HG03558 (cell line): Measurements from ENCODE around the gene SLC8A2.

Experiments
- ATAC-seq: cut with Tn5 transposase; IDR thresholded peaks from one replicate; pipeline ENCODE4 v1.9.1; 2021; ENCODE audit warnings: moderate number of reproducible peaks; ENCODE audit not compliant: unreplicated experiment; ENCODE audit errors: extremely low read depth

SLC8A2 gene

GRCh38 chr19:47465957-47466356, 5.7 kb downstream of the SLC8A2 start:
- no peak for ATAC-seq

DNA sequence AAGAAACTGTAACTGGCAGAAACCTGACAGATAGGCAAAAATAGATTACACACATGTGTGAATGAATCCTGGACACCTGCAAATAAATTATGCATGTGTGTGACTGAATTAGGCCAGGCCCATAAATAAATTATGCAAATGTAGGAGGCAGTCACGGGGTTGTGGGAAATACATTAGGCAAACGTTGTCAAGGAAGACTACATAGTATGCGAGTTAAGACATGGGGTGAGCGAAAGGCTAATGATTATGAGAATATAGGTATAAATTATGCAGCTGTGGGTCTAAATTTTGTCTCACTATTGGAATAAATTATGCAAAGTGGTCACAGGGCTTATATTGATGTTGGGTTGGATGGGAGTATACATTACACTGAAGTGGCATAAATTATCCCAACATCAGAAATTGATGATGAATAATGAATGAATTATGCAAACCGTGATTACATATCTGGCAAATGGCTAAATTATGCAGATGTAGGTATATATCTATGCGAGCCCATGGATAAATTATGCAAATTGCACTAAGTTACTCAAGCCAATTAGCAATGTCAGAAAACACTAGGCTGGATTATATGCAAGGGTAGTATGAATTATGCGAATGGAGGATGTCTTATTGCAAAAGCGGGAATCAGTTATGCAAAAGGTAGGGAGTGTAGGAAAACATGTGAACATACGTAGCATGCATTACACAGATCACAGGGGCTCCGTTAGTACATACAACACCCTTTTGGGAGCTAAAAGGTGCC, 6.8 kb downstream of the SLC8A2 start:
- no peak for ATAC-seq

GRCh38 chr19:47461876-47462275, 9.8 kb downstream of the SLC8A2 start:
- no peak for ATAC-seq

- ATAC-seq, result no peak
Measured at GRCh38 chr19:47459477-47459876, 12.2 kb downstream of the SLC8A2 start.

DNA sequence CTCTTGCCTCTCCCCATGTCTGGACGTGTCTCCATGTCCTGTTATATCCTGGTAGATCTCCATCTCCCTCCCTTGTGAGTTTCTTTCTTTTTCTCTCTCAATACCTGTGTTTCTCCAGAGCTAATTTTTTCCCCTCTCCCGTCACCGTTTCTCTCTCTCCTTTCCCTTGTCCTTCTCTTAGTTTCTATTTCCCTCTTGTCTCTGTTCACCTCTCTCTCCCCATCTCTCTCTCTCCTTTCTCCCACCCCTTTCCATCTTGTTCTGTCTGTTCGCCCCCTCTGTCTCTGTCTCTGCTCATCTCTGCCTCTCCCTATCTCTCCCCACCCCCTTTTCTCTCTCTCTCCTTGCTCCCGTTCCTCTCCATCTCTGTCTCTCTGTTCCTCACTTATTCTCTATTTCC, 13.0 kb downstream of the SLC8A2 start:
- no peak for ATAC-seq

DNA sequence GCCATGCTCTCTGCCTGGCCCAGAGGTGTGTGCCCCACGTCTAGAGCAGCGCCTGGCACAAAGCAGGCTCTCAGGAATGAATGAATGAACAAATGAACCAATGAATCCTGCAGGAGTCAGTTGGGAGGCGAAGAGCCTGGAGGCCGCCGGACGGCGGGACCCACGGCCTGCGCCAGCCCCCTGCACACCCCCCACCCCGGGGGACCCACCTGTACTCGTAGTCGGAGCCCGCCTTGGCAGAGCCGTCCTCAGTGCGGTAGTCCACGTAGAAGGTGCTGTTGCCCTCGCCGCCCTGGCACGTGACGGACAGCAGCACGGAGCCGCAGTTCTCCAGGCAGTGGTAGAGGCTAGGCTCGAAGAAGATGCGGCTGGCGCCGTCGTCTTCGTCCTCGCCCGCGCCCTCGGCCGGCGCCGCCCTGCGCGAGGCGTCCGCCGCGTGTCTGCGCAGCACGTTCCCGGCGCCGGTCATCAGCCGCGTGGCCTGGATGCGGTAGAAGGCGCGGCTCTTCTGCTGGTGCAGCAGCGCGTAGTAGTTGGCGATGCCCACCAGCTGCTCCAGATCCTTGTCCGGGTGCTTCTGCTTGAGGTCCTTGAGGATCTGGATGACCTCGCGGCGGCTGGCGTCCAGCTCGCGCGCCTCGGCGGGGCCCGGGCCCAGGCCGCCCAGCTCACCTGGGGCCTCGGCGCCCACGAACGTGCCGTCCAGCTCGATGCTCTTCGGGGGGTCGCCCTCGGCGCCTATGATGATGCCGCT, 14.8 kb downstream of the SLC8A2 start:
- no peak for ATAC-seq

GRCh38 chr19:47450478-47450877, 21.2 kb downstream of the SLC8A2 start:
- ATAC-seq, result no peak

- no peak for ATAC-seq
Measured at GRCh38 chr19:47448360-47448727, 23.3 kb downstream of the SLC8A2 start.

DNA sequence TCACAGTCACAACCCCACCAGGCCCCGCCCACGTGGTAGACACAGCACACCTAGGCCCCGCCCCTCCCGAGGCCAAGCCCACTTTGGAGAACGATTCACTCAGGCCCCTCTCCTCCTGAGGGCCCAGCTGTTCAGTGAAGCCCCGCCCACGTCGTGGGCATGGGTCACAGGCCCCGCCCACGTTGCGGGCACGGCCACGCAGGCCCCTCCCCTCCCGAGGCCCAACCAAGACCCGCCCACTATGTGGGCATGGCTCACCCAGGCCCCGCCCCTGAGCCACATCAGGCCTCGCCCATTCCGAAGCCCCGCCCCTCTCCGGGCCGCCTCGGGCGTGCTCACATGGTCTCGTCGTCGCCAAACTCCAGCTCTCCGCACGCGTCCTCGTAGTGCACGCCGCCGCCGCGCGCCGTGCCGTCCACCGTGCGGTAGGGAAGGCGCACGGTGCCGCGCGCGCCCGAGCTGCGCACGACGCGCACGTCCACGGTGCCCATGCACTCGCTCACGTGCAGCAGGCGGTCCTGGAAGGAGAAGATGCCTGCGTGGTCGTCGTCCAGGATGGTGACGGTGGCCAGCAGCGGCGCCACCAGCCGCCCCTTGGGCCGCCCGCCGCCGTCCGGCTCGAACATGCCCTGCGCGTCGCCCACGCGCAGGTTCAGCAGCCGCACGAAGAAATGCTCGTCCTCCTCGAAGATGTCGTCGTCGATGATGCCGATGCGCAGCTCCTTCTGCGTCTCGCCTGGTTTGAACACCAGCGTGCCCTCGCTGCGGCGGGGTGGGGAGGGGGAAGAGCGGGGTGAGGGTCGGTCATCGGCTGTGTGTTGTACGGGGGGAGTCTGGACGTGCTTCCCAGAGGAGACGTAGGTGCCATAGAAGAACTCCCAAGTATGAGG, 24.0 kb downstream of the SLC8A2 start:
- no peak for ATAC-seq

DNA sequence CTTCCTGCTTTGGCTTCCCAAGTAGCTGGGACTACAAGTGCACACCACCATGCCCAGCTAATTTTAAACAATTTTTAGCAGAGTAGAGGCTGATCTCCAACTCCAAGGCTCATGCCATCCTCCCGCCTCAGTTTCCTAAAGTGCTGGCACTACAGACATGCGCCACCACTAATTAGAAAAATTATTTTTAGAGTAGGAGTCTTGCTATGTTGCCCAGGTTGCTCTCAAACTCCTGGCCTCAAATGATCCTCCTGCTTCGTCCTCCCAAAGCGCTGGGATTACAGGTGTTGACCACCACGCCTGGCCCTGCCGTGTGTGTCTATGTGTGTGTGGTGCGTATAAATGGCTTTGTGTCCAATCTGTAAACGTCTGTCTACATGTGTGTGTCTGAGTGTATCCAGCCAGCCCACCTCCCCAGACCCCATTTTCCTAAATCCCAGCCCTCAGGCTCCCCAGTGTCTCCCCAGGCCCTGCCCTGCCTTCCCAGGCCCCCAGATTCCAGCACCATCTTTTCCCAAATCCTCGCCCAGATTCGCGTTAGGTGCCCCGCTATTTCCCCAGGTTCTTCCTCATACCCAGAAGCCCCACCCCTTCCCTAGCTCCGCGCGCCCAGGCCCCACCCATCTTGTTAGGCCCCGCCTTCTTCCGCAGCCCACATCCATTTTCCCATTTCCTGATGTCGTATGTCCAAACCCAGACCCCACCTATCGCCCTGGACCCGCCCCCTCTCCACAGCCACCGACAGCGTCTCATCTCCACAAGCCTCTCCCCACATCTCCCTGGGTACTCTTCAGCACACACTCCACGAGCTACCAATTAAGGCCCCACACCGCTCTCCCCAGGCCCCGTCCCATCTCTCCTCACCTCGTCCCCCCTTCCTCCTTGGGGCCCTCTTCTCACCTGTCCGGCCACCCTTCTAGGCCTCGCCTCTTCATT, 24.9 kb downstream of the SLC8A2 start:
- no peak for ATAC-seq

DNA sequence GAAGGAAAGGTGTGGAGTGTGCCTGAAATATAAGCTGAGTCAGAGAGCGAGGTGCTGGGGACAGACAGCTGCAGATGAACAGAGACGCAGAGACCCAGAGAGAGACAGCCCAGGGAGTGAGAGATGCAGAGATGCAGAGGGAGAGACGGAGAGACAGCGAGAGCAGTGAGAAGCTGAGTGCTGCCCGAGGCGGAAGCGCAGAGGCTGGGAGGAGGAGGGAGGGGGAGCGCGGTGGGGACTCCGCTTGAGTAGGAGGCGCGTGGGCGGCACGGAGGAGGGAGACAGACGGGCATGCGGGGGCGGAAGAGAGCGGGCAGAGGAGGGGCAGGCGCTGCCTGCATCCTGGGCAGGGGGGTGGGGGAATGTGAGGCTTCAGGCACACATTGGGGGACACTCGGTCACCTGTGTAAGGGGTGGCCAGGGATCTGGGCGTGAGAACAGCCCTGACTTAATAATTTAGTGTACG, 25.7 kb downstream of the SLC8A2 start:
- no peak for ATAC-seq

GRCh38 chr19:47445527-47445926, 26.2 kb downstream of the SLC8A2 start:
- no peak for ATAC-seq

DNA sequence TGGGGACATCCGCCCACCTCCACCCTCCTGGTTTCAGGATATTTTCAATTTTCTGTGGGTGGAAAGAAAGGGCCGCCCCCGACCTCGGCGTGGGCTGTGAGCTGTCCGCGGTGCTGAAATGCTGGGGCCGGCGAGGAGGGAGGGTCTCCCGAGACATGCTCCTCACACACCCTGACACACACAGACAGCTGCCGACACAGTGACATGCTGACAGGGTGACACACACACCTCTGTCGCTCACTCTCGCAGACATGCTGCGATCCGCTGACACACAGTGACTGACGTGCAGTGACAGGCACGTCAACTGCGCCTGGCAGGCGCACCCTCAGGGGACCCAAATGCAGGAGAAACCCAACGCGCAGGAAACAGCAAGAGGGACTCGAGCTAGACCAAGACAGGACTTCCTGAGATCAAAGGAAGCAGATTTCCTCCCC, 27.3 kb downstream of the SLC8A2 start:
- ATAC-seq, result no peak

DNA sequence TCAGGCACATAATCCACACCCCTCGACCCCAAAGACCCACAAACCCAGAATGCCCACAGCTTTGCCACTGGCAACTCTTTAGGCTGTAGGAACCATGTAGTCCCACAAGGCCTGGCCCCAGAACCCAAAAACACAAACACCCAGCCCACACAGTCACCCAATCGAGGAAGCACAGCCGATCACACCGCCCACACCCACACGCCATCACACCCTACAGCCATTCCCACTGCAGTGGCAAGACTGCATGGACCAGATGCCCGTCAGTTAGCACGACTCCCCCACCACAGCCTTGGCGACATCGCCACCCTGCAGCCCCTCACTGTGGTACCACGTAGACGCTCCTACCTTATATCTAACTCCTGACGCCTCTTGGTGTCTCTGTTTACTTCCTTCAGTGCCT, 28.4 kb downstream of the SLC8A2 start:
- no peak for ATAC-seq

- no peak for ATAC-seq
Measured at GRCh38 chr19:47438793-47439220, 32.9 kb downstream of the SLC8A2 start.

DNA sequence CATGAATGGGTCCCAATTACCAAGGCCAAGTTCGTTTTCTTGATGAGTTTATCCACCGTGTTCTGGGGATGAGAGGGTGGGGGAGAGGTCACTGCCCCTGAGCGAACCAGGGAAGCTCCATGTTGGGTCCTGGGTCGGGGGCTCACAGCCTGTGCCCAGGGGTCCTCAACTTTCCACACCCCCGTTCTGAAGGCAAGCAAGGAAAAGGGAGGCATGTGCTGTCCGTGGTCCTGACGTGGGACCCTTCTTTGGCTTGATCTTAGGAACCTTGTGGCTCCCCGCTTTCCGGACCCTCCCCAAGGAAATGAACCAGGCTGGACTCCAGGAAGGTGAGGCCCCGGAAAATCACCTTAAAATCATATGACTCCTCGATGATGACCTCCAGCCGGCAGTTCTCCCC, 34.2 kb downstream of the SLC8A2 start:
- no peak for ATAC-seq

- no peak for ATAC-seq
Measured at GRCh38 chr19:47436712-47437401, 34.8 kb downstream of the SLC8A2 start.

- ATAC-seq, result no peak
Measured at GRCh38 chr19:47435883-47436417, 35.7 kb downstream of the SLC8A2 start.

DNA sequence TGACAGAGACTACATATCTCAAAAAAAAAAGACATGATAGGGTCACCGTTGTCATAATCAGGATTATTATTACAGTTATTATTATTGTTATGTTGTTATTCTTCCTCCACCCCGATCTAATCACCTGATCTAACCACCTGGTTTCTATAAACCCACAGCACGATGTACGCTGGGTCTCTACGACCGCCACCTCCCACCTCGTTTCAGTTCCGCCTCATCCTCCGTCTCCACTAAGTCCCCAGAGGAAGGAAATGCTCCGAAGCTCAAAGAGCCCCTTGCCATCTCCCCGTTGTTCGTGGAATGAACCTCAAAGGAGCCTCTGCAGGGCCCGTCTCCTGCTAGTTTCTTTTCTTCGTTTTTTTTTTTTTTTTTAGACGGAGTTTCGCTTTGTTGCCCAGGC, 36.5 kb downstream of the SLC8A2 start:
- no peak for ATAC-seq
